K562 (cell line): ENCODE measurements around the gene NEK2. TPM values are rescaled to one million over a fixed set of nuclear protein-coding genes. Genes with fewer than 3 reads are reported as not detected.

Experiments
- BRCA1 ChIP-seq, 2 experiments: fragments of 450-650 bp in 1 of 2; sonication (generic) in 1 of 2; formaldehyde crosslinking in 1 of 2; IDR thresholded peaks; 2 replicates each; pipeline versions ENCODE4 v1.5.0 to v1.6.1; 2017 to 2020; ENCODE audit warnings: mild to moderate bottlenecking in 1 of 2, missing genetic modification reagents in 1 of 2
- BRD9 ChIP-seq: fragments of 450-650 bp; IDR thresholded peaks from 2 replicates; pipeline ENCODE4 v1.6.1; 2018; ENCODE audit warnings: low read depth; ENCODE audit not compliant: partially characterized antibody
- CHD2 ChIP-seq: IDR thresholded peaks from 2 replicates; pipeline ENCODE4 v1.6.1; 2011; ENCODE audit warnings: low read depth, low read length
- FIP1L1 ChIP-seq: fragments of 200-400 bp; formaldehyde crosslinking; IDR thresholded peaks from 2 replicates; pipeline ENCODE4 v1.6.1; 2018; ENCODE audit warnings: mild to moderate bottlenecking, low read depth, low read length; ENCODE audit not compliant: poor library complexity, severe bottlenecking
- GATAD2A ChIP-seq: fragments of 450-650 bp; IDR thresholded peaks from 2 replicates; pipeline ENCODE4 v1.6.1; 2017
- ILK ChIP-seq: fragments of 450-650 bp; IDR thresholded peaks from 2 replicates; pipeline ENCODE4 v1.6.1; 2016; ENCODE audit warnings: missing genetic modification characterization, low read depth, mild to moderate bottlenecking, missing compliant biosample characterization, moderate library complexity, borderline replicate concordance
- KDM4B ChIP-seq, 2 experiments: fragments of 450-650 bp in 1 of 2; sonication (generic) in 1 of 2; IDR thresholded peaks; 2 replicates each; pipeline ENCODE4 v1.6.1; 2016 to 2017; ENCODE audit warnings: borderline replicate concordance in 2 of 2, antibody characterized with exemption in 1 of 2, low read depth in 1 of 2, mild to moderate bottlenecking in 1 of 2
- NONO ChIP-seq, 2 experiments: fragments of 200-400 bp in 1 of 2; fragments of 450-650 bp in 1 of 2; formaldehyde crosslinking in 1 of 2; IDR thresholded peaks; 2 replicates each; pipeline ENCODE4 v1.6.1; 2017; ENCODE audit warnings: low read depth in 2 of 2, mild to moderate bottlenecking in 2 of 2, moderate library complexity in 2 of 2, low read length in 1 of 2
- NR1H2 ChIP-seq: sonication (generic); formaldehyde crosslinking; IDR thresholded peaks from 2 replicates; pipeline ENCODE4 v1.4.0; 2020; ENCODE audit warnings: mild to moderate bottlenecking, missing genetic modification reagents
- REST ChIP-seq, 2 experiments: fragments of 450-650 bp; formaldehyde crosslinking in 1 of 2; IDR thresholded peaks; 2 replicates each; pipeline versions ENCODE4 v1.4.0 to v1.6.1; 2014 to 2020; ENCODE audit warnings: mild to moderate bottlenecking in 2 of 2, borderline replicate concordance in 1 of 2, low read depth in 1 of 2
- SMARCC2 ChIP-seq: fragments of 450-650 bp; IDR thresholded peaks from 2 replicates; pipeline ENCODE4 v1.6.1; 2017; ENCODE audit warnings: antibody characterized with exemption, moderate library complexity, mild to moderate bottlenecking, low read depth
- polyA plus RNA-seq, 8 experiments: library from polyadenylated mRNA; depleted of rRNA in 4 of 8; stranded (reverse) in 5 of 8; unstranded in 3 of 8; fragments of >200 nt; fragmentation: Nextera tagmentation in 2 of 8; fragmentation: Illumina TruSeq in 1 of 8; extraction: Ambion mirVana in 2 of 8; extraction: Trizol in 1 of 8; gene quantifications; 2 replicates each; pipeline versions ENCODE4 v1.2.1 to v1.2.3, GENCODE V29; 2011 to 2014; ENCODE audit warnings: inconsistent platforms in 1 of 8, missing spikeins in 1 of 8
- total RNA-seq, 7 experiments: library from RNA; depleted of rRNA in 6 of 7; stranded (reverse); fragments of >200 nt in 6 of 7; fragmentation: Illumina TruSeq in 2 of 7; extraction: Trizol in 2 of 7; gene quantifications; 2 replicates each; pipeline versions ENCODE4 v1.2.1 to v1.2.3, GENCODE V29; 2011 to 2021; ENCODE audit warnings: low replicate concordance in 1 of 7
- TF ChIP-seq, protein P1 (sequence below): fragments of 200-400 bp; formaldehyde crosslinking; IDR thresholded peaks from 2 replicates; pipeline ENCODE4 v1.6.1; 2017; ENCODE audit warnings: mild to moderate bottlenecking, low read depth, low read length, moderate library complexity

Gene NEK2
- total and polyA plus RNA-seq, 9 of the 15 experiments (the other 6 are each of a cell fraction or from before 2014, with no cell fraction given): 30.0 to 74.7 (median 66.4) TPM

DNA sequence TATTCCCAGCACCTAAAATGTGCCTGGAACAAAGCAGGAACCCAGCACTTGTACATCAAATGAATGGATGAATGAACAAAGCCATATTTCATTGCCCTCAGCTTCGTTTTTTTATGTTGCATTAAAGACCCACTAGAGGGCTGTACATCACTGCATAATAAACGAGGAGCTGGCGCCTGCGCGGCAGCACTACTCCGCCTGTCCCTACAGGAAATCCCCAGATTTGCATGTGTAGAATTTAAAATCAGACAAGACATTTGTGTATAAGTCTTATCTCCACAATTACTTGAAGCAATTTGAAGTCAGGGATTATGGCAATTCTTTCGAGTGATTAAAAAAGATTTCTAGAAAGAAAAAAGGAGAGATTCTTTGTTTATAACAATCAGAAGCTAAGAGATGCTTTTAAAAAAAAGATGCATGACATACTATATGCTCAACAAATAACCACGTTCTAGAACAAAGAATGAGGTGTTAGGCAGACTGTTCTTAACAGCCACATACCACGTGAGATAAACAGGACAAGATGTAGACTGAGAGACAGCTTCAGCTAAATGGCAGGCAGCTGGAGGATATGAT lies 5.4 kb upstream of the NEK2 start (continued):
- TF ChIP-seq KDM4B (IDR thresholded peaks at IDR 0.05; ENCODE audit: borderline replicate concordance in 2 of 2, low read depth in 1 of 2) (no peak), ILK (no peak), REST (IDR thresholded peaks at IDR 0.05; ENCODE audit: borderline replicate concordance) (peak; percentile 73; the same call in 1 of the 2 replicates), REST (CRISPR knock-in tag; IDR thresholded peaks at IDR 0.05; ENCODE audit: low read depth) (no peak), FIP1L1 (no peak), BRD9 (no peak), SMARCC2 (no peak), GATAD2A (no peak), NR1H2 (CRISPR knock-in tag) (no peak), BRCA1 (IDR thresholded peaks at IDR 0.05) (no peak), BRCA1 (CRISPR knock-in tag; IDR thresholded peaks at IDR 0.05) (no peak), NONO (IDR thresholded peaks at IDR 0.05; ENCODE audit: low read depth in 2 of 2, low read length in 1 of 2) (no peak), CHD2 (no peak)
- TF ChIP-seq, protein P1, sequence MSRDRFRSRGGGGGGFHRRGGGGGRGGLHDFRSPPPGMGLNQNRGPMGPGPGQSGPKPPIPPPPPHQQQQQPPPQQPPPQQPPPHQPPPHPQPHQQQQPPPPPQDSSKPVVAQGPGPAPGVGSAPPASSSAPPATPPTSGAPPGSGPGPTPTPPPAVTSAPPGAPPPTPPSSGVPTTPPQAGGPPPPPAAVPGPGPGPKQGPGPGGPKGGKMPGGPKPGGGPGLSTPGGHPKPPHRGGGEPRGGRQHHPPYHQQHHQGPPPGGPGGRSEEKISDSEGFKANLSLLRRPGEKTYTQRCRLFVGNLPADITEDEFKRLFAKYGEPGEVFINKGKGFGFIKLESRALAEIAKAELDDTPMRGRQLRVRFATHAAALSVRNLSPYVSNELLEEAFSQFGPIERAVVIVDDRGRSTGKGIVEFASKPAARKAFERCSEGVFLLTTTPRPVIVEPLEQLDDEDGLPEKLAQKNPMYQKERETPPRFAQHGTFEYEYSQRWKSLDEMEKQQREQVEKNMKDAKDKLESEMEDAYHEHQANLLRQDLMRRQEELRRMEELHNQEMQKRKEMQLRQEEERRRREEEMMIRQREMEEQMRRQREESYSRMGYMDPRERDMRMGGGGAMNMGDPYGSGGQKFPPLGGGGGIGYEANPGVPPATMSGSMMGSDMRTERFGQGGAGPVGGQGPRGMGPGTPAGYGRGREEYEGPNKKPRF: no peak
